Right lobe of liver (tissue), 4 donors: ENCODE measurements around the gene YLPM1.

ENCODE experiments used
- POLR2A ChIP-seq: fragments of 450-650 bp; IDR thresholded peaks from one replicate; pipeline ENCODE4 v1.6.1; 2017; ENCODE audit warnings: antibody characterized with exemption, mild to moderate bottlenecking
- TF ChIP-seq, protein P1 (sequence below), 4 donors: fragments of 200-600 bp in 3 of 4; fragments of 450-650 bp in 1 of 4; IDR thresholded peaks; one replicate each; pipeline versions ENCODE4 v1.5.1 to v1.8.0; 2016 to 2022; ENCODE audit warnings: antibody characterized with exemption in 4 of 4, mild to moderate bottlenecking in 2 of 4
- donor health status: DM: no; HTN: no; CAD: no.
- donor health status: DM: no; HTN: no; CAD: no.
- donor health status: DM: no; HTN: yes; CAD: no.

DNA sequence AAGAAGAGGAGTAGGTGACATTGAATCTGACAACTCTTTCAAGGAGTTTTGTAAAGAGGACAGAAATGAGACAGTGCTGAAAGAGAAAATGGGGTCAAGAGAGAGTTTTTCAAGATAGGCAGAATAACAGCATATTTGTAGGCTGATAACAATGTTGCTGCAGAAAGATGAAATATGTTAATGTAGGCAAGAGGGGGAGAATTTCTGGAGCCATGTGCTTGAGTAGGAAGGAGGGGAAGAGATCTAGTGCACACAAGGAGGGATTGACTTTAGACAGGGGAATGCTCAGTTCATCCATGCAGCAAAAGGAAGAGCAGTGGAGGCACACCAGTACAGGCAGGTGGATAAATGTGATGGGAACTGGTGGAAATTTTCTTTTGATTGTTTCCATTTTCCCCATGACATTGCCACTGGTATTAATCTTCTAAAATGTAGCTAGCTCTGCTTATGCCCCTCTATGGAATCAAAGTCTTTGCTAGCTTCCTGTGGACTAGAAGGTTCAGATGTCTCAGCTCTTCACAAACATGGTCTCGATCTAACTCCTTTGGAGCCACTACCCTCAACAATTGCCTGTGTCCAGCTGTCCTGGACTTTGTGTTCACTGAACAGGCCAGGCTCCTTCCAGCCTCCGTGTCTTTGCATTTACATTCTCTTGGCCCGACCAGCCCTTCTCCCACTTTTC lies 103.7 kb downstream of the YLPM1 start:
- no peak for TF ChIP-seq POLR2A
- TF ChIP-seq, protein P1, sequence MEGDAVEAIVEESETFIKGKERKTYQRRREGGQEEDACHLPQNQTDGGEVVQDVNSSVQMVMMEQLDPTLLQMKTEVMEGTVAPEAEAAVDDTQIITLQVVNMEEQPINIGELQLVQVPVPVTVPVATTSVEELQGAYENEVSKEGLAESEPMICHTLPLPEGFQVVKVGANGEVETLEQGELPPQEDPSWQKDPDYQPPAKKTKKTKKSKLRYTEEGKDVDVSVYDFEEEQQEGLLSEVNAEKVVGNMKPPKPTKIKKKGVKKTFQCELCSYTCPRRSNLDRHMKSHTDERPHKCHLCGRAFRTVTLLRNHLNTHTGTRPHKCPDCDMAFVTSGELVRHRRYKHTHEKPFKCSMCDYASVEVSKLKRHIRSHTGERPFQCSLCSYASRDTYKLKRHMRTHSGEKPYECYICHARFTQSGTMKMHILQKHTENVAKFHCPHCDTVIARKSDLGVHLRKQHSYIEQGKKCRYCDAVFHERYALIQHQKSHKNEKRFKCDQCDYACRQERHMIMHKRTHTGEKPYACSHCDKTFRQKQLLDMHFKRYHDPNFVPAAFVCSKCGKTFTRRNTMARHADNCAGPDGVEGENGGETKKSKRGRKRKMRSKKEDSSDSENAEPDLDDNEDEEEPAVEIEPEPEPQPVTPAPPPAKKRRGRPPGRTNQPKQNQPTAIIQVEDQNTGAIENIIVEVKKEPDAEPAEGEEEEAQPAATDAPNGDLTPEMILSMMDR (IDR thresholded peaks at IDR 0.05), result no peak
